HK-2 (cell line): Measurements from ENCODE around the gene AFG1L.

ENCODE experiments used
- DNase-seq: peaks from one replicate; pipeline ENCODE4 v3.0.0-alpha.2; 2018; ENCODE audit not compliant: unreplicated experiment

Gene AFG1L

DNA sequence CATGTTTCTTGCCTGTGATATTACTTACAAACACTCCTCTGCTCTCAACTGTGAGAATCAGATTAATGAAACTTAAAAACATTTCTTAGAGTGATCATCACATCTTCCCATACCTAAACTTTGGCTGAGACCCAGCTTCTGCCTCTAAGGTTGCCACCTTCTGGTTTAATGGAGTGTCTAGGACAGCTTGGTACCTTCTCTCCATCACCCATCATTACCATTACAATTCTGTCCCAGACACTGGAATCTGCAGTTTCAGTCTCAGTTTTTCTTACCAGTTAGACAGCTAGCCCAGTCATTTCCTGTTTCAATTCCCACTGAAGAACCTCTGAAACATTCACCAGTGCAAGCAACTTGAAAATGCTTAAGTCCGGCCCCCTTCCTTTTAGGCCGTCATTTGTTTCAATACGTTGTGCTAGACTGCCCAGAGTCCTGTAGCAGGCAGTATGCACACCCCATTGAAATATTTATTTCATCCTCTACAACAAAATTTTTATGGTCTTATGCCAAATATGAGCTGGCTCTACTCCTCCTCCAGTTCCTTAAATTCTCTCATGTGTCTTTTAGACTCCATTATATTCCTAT is 158.8 kb downstream of the AFG1L start:
- DNase-seq, result no peak

DNA sequence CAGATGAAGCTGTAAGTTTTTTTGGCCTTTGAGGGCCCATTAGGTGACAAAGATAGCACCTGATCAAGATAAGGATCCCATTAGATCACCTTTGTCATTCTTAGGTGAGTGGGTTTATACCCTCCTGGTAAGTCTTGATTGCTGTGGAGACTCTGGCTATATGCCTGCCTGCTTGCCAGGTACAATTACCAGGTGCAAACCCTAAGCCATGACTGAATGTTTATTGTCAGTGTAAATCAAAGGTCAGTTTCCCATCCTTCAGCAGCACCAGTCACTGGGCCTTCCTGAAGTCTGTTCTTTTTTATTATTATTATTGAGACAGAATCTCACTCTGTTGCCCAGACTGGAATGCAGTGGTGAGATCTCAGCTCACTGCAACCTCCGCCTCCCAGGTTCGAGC is 159.5 kb downstream of the AFG1L start:
- DNase-seq, result no peak

DNA sequence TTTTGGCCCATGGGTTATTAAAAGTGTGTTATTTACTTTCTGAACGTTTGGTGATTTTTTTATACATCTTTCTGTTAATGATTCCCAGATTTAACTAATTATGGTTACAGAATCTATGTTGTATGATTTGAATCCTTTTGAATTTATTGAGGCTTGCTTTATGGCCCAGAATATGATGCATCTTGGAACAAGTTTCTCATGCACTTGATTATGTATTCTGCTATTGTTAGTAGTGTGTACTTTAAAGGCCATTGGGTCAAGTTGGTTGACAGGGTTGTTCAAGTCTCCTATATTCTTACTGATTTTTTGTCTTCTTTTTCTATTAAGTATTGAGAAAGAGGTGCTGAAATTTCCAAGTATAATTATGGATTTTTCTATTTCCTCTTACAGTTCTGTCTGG is 160.8 kb downstream of the AFG1L start:
- DNase-seq, result no peak

DNA sequence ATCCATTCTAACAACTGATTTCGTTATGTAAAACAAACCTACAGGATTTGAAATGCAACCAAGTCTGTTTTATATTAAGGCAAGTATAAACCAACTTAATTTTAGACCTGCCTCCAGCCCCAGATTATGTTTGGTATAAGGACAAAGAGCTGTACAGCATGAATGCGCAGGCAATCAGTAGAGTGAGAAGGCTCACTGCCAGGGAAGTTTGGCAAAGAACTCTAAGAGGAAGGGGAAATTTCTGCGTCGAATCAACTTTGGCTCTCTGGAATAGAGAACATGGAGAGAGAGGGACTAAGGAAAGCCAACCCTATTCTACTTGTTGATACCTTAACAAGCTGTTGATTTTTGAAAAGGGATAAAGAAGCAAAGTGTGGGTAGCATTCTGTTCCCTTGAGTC is 168.9 kb downstream of the AFG1L start:
- DNase-seq, result no peak

DNA sequence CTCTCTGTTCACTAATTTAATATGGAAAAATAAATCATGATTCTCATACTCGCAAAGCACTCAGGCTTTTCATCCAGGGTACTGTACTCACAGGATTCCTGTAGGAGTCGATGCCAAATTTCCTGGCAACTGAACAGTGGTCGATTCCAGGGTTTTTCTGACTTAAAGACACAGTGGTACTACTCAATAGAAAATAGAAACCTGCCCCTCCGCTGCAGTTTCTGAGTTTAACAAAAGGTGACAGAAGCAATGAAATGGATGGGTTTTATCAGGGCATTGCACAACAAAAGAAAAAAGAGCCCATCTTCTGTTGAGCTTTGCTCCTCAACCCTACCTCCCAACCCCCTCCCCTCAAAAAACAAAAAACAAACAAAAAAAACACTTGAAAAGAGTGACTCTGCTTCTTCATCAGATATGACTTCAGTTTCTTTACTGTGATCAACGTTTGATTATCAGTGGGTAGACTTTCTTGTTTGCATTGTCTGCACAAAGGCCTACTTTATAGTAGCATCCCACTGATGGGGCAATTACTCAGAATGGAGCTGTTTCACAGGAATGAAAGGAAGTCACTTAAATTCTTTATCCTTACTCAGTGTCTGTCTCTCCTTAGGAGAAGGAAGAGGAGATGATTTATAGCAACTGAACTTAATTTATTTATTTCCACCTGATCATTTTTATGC is 169.7 kb downstream of the AFG1L start:
- no peak for DNase-seq

DNA sequence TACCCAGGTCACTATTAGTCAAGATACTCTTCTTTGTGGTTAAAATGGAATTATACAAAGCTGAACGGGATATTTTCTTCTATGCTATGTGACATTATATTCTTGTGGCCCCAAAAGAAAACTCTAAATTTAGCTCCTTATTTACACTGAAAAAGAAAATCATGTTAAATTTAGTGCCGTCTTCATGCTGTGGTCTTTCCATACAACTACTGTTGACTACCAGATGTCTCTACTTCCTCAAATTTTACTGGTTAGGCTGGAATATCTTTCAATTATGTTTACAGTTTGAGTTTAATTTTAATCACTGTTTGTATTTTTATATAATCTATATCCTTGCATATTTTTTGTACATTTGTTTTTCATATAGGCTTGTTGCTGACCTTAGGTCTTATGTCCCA is 170.2 kb downstream of the AFG1L start:
- no peak for DNase-seq

DNA sequence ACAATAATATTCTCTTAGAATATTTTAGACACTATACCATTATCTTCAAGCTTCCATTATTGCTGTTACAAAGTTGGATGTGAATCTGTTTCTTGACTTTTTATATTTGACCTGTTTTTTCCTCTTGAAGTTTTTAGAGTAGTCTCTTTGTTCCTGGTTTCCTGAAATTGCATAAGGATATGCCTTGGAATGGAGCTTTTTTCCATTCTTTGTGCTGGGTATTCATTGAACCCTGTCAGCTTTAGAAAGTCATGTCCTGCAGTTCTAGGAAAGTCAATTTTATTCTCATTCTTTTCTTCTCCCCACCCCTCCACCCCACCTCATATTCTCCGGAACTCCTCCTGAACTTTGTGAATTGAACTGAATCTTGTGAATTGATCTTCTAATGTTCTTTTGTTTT is 173.5 kb downstream of the AFG1L start:
- DNase-seq, result no peak

DNA sequence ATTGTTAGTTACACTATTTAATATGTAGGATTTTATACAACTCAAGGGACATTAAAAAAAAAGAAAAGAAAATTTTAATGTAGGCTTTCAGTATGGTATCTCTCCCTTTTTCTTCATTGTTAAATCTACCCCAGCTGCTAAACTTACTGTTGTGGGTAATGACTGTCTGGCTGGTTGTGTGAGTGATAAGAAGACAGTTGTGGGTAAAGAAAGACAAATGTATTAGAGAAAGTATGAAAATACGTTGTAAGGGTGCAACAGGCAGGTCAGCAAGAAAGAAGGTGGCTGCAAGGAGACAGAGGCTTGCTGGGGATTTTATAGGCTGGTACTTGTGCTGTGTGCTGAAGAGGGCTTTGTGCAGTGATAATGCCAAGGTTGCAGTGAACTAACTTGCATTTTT is 174.5 kb downstream of the AFG1L start:
- DNase-seq, result no peak

DNA sequence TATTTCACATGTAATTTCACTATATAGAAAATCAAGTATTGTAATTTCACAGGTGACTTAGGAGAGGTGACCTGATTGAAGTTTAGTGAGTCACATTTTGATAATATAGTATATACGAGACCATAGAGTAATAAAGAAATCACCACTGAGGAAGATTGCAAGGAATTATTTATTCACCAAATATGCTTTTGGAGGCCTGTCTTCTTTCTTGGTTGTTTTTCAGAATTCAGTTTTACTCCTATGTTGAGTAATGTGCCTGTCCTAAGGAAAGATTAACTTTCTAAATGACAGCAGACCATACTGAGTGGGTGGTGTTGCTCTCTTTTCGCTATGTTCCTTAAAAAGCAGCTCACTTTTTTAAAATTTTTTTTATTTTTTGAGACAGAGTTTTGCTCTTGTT is 178.3 kb downstream of the AFG1L start:
- no peak for DNase-seq

DNA sequence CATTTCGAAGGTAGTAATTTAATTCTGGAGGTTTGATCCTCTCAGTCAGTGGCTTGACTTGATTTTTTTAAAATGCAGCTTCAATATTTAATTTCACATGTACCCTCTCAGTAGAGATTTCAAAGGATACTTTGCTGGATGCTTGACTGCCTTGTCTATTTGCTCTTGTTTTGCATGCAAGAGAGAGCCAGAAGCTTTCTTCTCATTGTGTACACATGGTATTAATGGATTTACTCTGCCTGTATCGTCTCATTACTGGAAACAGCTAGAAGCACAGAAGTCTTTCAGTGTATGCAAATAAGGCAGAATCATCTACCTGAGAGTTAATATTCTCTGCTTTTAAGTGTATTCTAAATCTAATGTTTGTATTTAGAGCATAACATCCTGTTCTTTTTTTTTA is 181.5 kb downstream of the AFG1L start:
- no peak for DNase-seq

DNA sequence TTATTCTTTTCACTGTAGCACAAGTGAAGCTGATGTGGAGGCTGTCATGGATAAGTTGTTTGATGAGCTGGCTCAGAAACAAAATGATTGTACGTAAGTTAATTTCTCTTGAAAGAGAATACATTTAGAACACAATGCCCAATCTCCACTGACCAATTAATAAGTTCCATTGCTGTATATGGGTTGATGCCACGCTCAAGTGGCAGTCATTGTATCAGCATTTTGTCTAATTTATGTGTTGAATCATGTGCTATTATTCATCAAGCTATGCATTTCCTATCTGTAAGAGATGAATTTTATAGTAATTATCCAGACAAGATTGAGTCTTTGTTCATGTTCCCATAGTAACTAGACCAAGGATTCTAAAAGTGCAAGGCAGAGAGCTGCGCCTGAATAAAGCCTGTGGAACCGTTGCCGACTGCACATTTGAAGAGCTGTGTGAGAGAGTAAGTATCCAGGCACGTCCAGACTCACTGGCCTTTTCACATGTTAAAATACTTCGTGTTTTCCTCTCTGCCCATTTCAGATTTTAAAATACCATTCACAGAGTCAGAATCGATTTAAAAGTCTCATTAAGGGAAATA is 182.1 kb downstream of the AFG1L start:
- DNase-seq, result no peak

DNA sequence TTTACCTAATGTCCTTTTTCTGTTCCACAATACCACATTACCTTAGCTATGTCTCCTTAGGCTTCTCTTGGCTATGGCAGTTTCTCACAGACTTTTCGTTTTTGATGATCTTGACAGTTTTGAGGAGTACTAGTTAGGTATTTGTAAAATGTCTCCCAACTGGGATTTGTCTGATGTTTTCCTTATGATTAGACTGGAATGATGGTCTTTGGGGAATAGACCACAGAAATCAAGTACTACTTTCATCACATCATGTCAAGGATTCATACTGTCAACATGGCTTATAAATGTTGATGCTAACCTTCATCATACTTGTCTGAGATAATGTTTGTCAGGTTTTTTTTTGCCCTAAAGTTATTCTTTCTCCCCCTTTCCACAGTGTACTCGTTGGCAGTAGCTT is 187.7 kb downstream of the AFG1L start:
- DNase-seq, result no peak

DNA sequence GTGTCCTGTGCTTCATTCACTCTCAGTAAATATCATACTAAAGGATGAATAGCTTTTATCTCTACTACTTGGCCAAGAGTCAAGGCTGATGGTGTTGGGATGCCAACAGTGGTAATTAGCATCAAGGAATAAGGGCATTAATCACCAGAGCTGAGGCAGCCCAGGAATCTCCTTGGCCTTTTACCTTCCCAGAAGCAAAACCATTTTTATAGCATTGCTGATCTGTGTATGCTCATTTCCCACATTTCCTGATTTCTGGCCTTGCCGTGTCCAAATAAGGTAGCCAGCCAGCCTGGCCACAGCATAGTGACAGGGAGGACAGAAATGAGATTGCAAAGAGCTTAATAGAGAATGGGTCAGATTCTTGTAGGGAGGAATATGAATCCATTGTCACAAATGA is 189.2 kb downstream of the AFG1L start:
- no peak for DNase-seq

DNA sequence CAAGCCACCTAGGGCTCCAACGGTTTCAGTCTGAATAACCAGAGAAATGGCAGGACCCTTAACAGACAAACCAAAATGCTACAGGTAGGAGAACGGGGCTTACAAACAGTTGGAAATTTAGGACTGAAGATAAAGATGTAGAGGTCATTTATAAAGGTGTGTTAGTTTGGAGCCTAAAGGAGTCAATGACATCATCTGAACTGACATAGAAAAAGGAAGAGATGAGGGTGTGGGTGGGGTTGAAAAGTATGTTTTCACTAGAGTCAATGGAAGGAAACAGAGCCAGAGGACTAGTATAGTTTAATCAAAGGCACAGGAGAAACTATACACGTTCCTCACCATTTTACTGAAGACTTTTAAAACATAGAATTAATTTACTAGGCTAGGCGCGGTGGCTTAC is 194.8 kb downstream of the AFG1L start:
- DNase-seq, result no peak

DNA sequence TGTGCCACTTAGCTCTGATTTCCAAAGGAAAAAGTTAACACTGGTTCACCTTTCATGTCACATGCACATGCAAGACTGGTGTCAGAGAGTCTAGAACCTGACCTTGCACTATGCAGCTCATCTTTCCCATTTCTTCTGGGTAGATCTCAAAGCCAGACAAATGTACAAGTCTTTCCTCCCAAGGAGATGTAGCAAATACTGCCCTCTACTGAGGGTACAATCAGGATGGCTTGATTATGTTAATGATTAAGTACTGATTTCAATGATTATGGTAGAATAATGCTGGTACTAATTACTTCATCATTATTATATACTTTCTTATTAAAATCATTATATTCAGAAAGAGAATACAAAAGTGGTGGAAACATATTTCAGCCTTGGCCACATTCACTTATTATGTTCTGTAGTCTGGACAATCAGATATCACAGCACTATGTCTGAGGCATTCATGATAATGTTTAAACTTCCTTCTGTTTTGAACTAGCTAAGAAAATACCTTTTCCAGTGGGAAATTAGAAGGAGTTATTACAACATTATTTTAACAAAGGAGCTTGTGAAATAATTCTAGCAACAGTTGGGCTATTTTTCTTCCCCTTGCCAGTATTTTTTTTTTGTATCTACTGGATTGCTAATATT is 197.4 kb downstream of the AFG1L start:
- no peak for DNase-seq

DNA sequence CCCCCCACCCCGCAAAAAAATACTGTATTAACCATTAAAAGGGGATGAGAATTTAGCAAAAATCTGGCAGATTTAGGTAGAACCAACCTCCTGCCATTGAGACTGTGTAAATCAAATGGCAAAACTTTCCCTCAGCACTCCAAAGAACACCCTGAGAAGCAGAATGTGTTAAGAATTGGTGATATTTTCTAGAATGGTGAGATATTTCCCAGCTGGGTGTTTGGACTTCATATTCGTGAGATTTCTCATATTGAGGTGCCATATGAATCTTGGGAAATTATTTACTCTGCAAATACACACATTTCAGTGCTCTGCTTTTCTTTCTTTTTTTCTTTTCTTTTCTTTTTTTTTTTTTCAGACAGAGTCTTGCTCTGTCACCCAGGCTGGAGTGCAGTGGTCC is 199.6 kb downstream of the AFG1L start:
- no peak for DNase-seq

DNA sequence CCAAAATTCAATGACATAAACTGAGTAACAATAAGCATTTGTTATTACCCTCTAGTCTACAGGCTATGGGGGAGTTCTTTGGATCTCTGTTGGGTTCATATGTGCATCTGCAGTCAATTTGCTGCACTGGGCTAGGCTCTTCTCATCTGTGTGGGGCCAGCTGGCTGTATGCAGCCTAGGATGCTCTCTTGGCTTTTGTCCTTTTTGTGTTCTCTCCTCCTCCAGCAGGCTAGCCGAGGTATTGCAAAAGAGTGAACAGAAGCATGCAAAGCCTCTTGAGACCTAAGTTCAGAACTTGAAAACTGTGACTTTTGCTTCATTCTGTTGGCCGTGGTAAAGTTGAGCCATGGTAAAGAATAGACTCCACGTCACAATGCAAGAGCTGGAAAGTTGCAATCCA is 203.0 kb downstream of the AFG1L start:
- peak; percentile 10 for DNase-seq

DNA sequence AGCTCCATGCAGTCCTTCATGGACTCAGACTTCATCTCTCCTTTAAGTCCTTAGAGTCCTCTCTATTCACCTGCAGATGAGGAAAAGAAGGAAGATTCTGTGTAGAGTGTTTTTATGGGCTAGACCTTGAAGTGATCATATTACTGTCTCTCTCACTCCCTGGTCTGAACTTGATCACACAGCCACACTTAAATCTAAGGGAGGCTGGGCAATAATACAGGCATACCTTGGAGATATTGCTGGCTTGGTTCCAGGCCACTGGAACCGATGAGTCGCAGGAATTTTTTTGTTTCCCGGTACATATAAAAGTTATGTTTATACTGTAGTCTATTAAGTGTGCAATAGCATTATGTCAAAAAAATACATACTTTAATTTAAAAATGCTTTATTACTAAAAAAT is 206.7 kb downstream of the AFG1L start:
- DNase-seq, result no peak

DNA sequence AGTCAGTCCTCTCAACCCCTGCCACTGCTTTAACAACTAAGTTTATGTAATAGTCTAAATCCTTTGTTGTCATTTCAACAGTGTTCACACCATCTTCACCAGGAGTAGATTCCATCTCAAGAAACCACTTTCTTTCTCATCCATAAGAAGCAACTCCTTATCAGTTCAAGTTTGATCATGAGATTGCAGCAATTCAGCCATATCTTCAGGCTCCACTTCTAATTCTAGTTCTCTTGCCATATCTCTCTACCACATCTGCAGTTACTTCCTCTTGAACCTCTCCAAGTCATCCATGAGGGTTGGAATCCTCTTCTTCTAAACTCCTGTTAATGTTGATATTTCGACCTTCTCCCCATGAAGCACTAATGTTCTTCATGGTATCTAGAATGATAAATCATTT is 208.0 kb downstream of the AFG1L start:
- DNase-seq, result no peak

DNA sequence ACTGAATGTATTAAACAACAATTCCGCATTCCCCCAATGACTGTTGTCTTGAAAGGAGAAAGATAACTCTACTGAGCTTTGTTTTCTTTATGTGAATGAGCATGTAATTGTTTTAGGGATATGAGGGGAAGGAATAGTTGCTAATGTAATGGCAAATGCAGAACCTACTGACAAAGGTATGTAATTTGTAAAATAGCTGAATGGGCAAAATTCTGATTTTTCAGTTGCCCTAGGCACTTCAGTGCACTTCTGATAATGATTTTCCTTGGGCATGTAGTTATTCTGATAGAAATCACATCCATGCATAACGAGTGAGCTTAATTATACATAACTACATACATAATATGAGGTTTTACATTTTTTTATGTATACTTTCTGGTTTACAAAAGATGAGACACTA is 212.5 kb downstream of the AFG1L start:
- no peak for DNase-seq

DNA sequence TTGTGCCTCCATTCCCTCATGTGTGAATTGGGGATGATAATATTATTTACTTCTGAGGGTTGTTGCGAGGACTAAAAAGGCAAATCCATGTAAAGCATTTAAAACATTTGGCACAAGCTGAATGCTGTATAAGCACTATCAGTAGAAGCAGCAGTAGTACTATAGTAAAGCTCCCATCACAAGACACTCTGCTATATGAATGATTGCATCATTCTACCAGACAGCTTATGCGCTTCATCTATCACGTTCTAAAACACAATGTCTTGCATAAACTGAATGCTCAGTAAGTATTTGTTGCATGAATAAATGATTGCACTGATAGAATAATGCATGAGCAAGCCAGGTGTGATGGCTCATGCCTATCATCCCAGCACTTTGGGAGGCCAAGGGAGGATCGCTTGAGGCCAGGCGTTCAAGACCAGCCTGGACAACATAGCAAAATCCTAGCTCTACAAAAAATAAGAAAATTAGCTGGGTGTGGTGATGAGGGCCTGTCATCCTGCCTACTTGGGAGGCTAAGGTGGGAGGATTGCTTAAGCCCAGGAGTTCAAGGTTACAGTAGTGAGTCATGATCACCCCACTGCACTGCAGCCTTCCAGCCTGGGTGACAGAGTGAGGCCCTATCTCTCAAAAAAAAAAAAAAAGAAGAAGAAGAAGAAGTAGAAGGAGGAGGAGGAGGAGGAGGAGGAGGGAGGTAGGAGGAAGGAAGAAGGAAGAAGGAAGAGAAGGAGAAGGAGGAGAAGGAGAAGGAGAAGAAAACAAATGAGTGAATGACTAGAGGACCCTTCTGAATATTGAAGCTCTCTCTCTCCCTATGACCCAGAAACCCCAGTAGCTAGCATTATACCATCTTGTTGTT is 215.8 kb downstream of the AFG1L start:
- no peak for DNase-seq
